ENCODE results near the gene NXN.

DNA sequence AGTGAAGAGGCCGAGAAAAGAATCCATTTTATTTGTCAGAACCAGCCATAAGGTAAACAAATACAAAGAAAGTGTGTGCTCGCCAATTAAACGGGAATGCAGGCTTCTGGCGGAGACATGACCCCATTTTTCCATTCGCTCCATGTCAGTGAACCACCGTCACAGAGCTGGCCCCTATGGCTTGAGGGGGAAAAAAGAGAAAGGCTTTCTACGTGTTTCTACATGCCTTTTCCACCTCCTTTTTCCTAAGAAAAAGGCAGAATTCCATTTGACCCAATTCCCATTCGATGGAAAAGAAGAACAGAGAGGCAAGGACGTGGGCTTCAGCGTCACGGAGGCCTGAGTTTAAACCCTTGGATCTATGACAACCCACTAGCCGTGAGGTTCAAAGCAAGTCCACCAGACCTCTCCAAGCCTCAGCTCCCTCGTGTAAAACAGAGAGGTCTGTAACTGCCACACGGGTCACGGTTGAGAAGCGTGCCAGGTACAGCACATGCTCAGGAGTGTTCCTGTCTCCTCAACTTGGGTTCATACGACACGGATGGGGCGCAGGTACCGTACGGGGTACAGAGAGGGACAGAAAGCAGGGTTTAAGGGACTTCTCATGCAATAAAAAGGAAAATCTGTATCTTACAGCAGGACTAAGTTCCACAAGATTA is 91.9 kb downstream of the NXN start:
- no peak for TF ChIP-seq POLR2A (IDR thresholded peaks at IDR 0.05)
- TF ChIP-seq, protein P1, sequence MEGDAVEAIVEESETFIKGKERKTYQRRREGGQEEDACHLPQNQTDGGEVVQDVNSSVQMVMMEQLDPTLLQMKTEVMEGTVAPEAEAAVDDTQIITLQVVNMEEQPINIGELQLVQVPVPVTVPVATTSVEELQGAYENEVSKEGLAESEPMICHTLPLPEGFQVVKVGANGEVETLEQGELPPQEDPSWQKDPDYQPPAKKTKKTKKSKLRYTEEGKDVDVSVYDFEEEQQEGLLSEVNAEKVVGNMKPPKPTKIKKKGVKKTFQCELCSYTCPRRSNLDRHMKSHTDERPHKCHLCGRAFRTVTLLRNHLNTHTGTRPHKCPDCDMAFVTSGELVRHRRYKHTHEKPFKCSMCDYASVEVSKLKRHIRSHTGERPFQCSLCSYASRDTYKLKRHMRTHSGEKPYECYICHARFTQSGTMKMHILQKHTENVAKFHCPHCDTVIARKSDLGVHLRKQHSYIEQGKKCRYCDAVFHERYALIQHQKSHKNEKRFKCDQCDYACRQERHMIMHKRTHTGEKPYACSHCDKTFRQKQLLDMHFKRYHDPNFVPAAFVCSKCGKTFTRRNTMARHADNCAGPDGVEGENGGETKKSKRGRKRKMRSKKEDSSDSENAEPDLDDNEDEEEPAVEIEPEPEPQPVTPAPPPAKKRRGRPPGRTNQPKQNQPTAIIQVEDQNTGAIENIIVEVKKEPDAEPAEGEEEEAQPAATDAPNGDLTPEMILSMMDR (IDR thresholded peaks at IDR 0.05) = no peak
